NB4 (cell line): ENCODE data around the gene ANKRA2.
"Not testable (repeated sequence)": the region's sequence is repeated elsewhere in the genome, so short reads cannot be mapped to it uniquely, and the experiment has no call there.

ENCODE experiments used
- DNase-seq: peaks from one replicate; pipeline ENCODE4 v3.0.0; 2010; ENCODE audit warnings: low read depth
- H3K4me3 ChIP-seq: one replicate; pipeline ENCODE4 v1.5.1; 2011; ENCODE audit warnings: mild to moderate bottlenecking, low read depth, low read length, moderate library complexity
- CTCF ChIP-seq: IDR thresholded peaks from one replicate; pipeline ENCODE4 v1.5.1; 2012; ENCODE audit warnings: low read depth, low read length
- MAX ChIP-seq: IDR thresholded peaks from 2 replicates; pipeline ENCODE4 v1.6.1; 2011; ENCODE audit warnings: low read depth, low read length
- MYC ChIP-seq: IDR thresholded peaks from 2 replicates; pipeline ENCODE4 v1.6.1; 2011; ENCODE audit warnings: low read depth, low read length
- POLR2A ChIP-seq: IDR thresholded peaks from 2 replicates; pipeline ENCODE4 v1.6.1; 2011; ENCODE audit warnings: mild to moderate bottlenecking; ENCODE audit not compliant: insufficient read length; ENCODE audit errors: extremely low read depth

ANKRA2 gene

GRCh38 chr5:73519531-73520283 is 45.7 kb downstream of the ANKRA2 start:
- TF ChIP-seq CTCF (peak; percentile 73), POLR2A (no peak), MYC (no peak), MAX (no peak)
- peak; percentile 81 for DNase-seq
- H3K4me3 ChIP-seq, result no peak overlapping the region

- TF ChIP-seq POLR2A (no peak), MAX (no peak), MYC (no peak), CTCF (no peak)
- DNase-seq, result no peak
- H3K4me3 ChIP-seq, result no peak overlapping the region
These were observed 50.2 kb downstream of the ANKRA2 start for GRCh38 chr5:73515232-73515631.

GRCh38 chr5:73514418-73514817 is 51.0 kb downstream of the ANKRA2 start:
- no peak for DNase-seq
- no peak overlapping the region for H3K4me3 ChIP-seq

GRCh38 chr5:73513996-73514395 is 51.4 kb downstream of the ANKRA2 start:
- DNase-seq, result no peak
- no peak overlapping the region for H3K4me3 ChIP-seq
- TF ChIP-seq MYC (no peak), POLR2A (no peak), MAX (no peak), CTCF (no peak)

More at GRCh38 chr5:73514418-73514817, 51.0 kb downstream of the ANKRA2 start:
- TF ChIP-seq MAX (no peak), MYC (no peak), CTCF (no peak), POLR2A (no peak)

GRCh38 chr5:73508521-73508920 is 56.9 kb downstream of the ANKRA2 start:
- H3K4me3 ChIP-seq, DNase-seq: not testable (repeated sequence)

GRCh38 chr5:73507062-73507461 is 58.4 kb downstream of the ANKRA2 start:
- TF ChIP-seq MYC (no peak), MAX (no peak), POLR2A (no peak), CTCF (no peak)
- H3K4me3 ChIP-seq, result no peak overlapping the region
- DNase-seq, result no peak
